Measurements from ENCODE around the gene ST8SIA1. TPM values are rescaled to one million over a fixed set of nuclear protein-coding genes. Genes with fewer than 3 reads are reported as not detected.

ST8SIA1 gene
- total and polyA plus RNA-seq, 2 of the 8 experiments (the other 6 are each of a cell fraction or from before 2014, with no cell fraction given) = 1.9 to 4.4 TPM

DNA sequence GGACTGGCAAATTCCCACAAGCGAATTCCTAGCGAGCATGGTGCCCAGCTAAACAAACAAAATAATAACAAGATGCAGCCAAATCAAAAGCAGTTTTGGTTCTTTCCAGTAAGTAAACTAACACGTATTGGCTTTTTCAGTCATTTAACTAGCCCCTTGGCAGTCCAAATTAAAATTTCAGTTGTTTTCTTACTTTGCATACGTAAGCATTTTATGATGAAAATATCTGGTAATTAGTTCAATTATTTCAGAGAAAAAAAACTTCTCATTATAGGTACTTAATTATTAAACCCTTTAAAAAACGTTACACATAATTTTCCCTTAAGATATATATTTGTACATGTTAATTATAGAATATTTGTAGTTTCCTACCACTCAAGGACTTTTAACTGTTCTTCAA lies 70.1 kb downstream of the ST8SIA1 start:
- Histone ChIP-seq H2BK12ac (ENCODE audit: low read depth, low read length) (no peak overlapping the region), H3K56ac (replicated peaks; ENCODE audit: insufficient read length, low read depth, low read length) (no peak overlapping the region), H2BK5ac (ENCODE audit: low read depth, low read length) (no peak overlapping the region), H3K27ac (ENCODE audit: low read depth, low read length) (no peak overlapping the region), H2AK5ac (ENCODE audit: low read depth, low read length) (no peak overlapping the region), H3K18ac (ENCODE audit: extremely low read depth, low read length) (no peak overlapping the region), H4K20me1 (replicated peaks in 1 of 2; ENCODE audit: control insufficient read depth in 1 of 2, insufficient read depth in 2 of 2, low read length in 2 of 2) (no peaks in the 10 kb centered on the region), H3K4ac (replicated peaks; ENCODE audit: insufficient read length, low read depth, low read length) (no peak overlapping the region), H2BK120ac (replicated peaks; ENCODE audit: low read depth, low read length) (no peak overlapping the region), H4K8ac (ENCODE audit: extremely low read depth, insufficient read depth, low read length) (no peak overlapping the region), H3K4me3 (ENCODE audit: extremely low read depth in 1 of 4, insufficient read depth in 2 of 4, low read depth in 3 of 4, low read length in 4 of 4) (no peak overlapping the region), H3K14ac (ENCODE audit: insufficient read length) (no peak overlapping the region), H4K91ac (replicated peaks; ENCODE audit: insufficient read length, low read length) (no peak overlapping the region), H3K36me3 (ENCODE audit: control insufficient read depth in 2 of 4, insufficient read depth in 4 of 4, low read length in 3 of 4) (no peaks in the 10 kb centered on the region), H3K9me3 (ENCODE audit: insufficient read depth in 2 of 2, low read depth in 1 of 2, low read length in 1 of 2) (no peaks in the 10 kb centered on the region), H3K4me1 (replicated peaks in 1 of 4; ENCODE audit: control insufficient read depth in 3 of 4, insufficient read depth in 4 of 4, low read length in 3 of 4) (peaks cover 0 to 5% (median 2%) of the 10 kb centered on the region in 4 experiments; a peak in 2 of 7 replicates), H3K23ac (ENCODE audit: insufficient read length) (no peak overlapping the region), H3K9ac (replicated peaks in 1 of 4; ENCODE audit: extremely low read depth in 1 of 4, low read depth in 3 of 4, low read length in 3 of 4) (no peak overlapping the region), H3K4me2 (ENCODE audit: insufficient read depth in 1 of 2, low read depth in 2 of 2, low read length in 2 of 2) (no peak overlapping the region), H2BK15ac (ENCODE audit: low read length) (no peak overlapping the region), H3K27me3 (replicated peaks in 1 of 4; ENCODE audit: control insufficient read depth in 3 of 4, extremely low read depth in 1 of 4, insufficient read depth in 3 of 4, low read length in 3 of 4) (no peaks in the 10 kb centered on the region), H3K23me2 (ENCODE audit: low read depth, low read length) (no peaks in the 10 kb centered on the region), H2BK20ac (ENCODE audit: low read length) (no peak overlapping the region), H2AFZ (ENCODE audit: low read length) (no peak overlapping the region), H3K79me1 (ENCODE audit: low read depth, low read length) (no peaks in the 10 kb centered on the region), H4K5ac (ENCODE audit: insufficient read length, low read depth, low read length) (no peak overlapping the region), H3K79me2 (ENCODE audit: control insufficient read depth in 1 of 2, insufficient read depth in 2 of 2, low read length in 2 of 2) (no peaks in the 10 kb centered on the region)
- POLR2A ChIA-PET (ENCODE audit: partially characterized antibody) = no interaction called here
- TF ChIP-seq KDM5A (IDR thresholded peaks at IDR 0.05; ENCODE audit: low read length) (no peak), CBX8 (IDR thresholded peaks at IDR 0.05; ENCODE audit: borderline replicate concordance, low read depth, low read length) (no peak), RBBP5 (IDR thresholded peaks at IDR 0.05; ENCODE audit: borderline replicate concordance, low read depth, low read length) (no peak), GABPA (IDR thresholded peaks at IDR 0.05; ENCODE audit: borderline replicate concordance, insufficient read depth, low read length) (no peak), JUN (IDR thresholded peaks at IDR 0.05; ENCODE audit: low read depth, low read length) (no peak), SUZ12 (IDR thresholded peaks at IDR 0.05; ENCODE audit: low read length) (no peak), TAF7 (optimal IDR thresholded peaks at IDR 0.05; ENCODE audit: borderline replicate concordance, low read depth, low read length) (no peak)
- TF ChIP-seq, protein P1, sequence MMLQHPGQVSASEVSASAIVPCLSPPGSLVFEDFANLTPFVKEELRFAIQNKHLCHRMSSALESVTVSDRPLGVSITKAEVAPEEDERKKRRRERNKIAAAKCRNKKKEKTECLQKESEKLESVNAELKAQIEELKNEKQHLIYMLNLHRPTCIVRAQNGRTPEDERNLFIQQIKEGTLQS (IDR thresholded peaks at IDR 0.05; ENCODE audit: insufficient read depth, low read depth, low read length) = no peak
- TF ChIP-seq, protein P2, sequence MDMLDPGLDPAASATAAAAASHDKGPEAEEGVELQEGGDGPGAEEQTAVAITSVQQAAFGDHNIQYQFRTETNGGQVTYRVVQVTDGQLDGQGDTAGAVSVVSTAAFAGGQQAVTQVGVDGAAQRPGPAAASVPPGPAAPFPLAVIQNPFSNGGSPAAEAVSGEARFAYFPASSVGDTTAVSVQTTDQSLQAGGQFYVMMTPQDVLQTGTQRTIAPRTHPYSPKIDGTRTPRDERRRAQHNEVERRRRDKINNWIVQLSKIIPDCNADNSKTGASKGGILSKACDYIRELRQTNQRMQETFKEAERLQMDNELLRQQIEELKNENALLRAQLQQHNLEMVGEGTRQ (IDR thresholded peaks at IDR 0.05; ENCODE audit: low read length) = no peak
- FAIRE-seq (no peak), DNase-seq (ENCODE audit: low read depth in 1 of 2, low spot score in 2 of 2) (no peak)
- CTCF ChIA-PET (ENCODE audit: partially characterized antibody) = no interaction called here
- 83% methylated on average over 5 of the region's 5 CpGs; no CpG with 5 or more reads in 1 of the 2 experiments for WGBS, 2 experiments (ENCODE audit: extremely low coverage in 1 of 2, insufficient coverage in 1 of 2, insufficient read length in 1 of 2, insufficient replicate concordance in 2 of 2, low coverage in 1 of 2, low lambda C conversion rate in 2 of 2, missing lambda C conversion rate in 1 of 2)
